Gastroesophageal sphincter (tissue), 3 donors: ENCODE measurements around the gene KRTAP4-2.

Experiments used
- EP300 ChIP-seq: sonication (generic); formaldehyde crosslinking; IDR thresholded peaks from one replicate; pipeline ENCODE4 v1.6.1; 2017; ENCODE audit warnings: antibody characterized with exemption, mild to moderate bottlenecking
- POLR2A ChIP-seq, 2 donors: fragments of 450-650 bp; IDR thresholded peaks; one replicate each; pipeline ENCODE4 v1.6.1; 2017; ENCODE audit warnings: antibody characterized with exemption in 2 of 2, mild to moderate bottlenecking in 2 of 2, moderate library complexity in 1 of 2
- POLR2AphosphoS5 ChIP-seq: sonication (generic); formaldehyde crosslinking; IDR thresholded peaks from one replicate; pipeline ENCODE4 v1.6.1; 2017; ENCODE audit warnings: antibody characterized with exemption
- TF ChIP-seq, protein P1 (sequence below), 4 experiments: fragments of 200-600 bp in 2 of 4; fragments of 450-650 bp in 2 of 4; sonication (generic) in 1 of 4; IDR thresholded peaks; one replicate each; pipeline ENCODE4 v1.5.1; 2017 to 2019; ENCODE audit warnings: antibody characterized with exemption in 4 of 4, mild to moderate bottlenecking in 2 of 4, moderate library complexity in 2 of 4

DNA sequence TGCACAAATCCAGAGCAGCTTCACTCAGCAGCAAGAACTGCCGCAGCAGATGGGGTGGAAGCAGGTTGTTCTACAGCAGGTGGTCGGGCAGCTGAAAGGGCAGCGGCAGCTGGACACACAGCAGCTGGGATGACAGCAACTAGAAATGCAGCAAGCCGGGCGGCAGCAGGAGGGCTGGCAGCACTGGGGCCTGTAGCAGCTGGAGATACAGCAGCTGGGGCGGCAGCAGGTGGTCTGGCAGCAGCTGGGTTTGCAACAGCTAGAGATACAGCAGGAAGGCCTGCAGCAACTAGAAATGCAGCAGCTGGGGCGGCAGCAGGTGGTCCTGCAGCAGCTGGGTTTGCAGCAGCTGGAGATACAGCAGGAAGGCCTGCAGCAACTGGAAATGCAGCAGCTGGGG, 10.5 kb downstream of the KRTAP4-2 start:
- TF ChIP-seq, protein P1, sequence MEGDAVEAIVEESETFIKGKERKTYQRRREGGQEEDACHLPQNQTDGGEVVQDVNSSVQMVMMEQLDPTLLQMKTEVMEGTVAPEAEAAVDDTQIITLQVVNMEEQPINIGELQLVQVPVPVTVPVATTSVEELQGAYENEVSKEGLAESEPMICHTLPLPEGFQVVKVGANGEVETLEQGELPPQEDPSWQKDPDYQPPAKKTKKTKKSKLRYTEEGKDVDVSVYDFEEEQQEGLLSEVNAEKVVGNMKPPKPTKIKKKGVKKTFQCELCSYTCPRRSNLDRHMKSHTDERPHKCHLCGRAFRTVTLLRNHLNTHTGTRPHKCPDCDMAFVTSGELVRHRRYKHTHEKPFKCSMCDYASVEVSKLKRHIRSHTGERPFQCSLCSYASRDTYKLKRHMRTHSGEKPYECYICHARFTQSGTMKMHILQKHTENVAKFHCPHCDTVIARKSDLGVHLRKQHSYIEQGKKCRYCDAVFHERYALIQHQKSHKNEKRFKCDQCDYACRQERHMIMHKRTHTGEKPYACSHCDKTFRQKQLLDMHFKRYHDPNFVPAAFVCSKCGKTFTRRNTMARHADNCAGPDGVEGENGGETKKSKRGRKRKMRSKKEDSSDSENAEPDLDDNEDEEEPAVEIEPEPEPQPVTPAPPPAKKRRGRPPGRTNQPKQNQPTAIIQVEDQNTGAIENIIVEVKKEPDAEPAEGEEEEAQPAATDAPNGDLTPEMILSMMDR (IDR thresholded peaks at IDR 0.05), result no peak
- TF ChIP-seq EP300, result no peak
- TF ChIP-seq POLR2A (IDR thresholded peaks at IDR 0.05), result no peak
- TF ChIP-seq POLR2AphosphoS5, result no peak
